K562 (cell line): Measurements from ENCODE around the gene PRSS22. TPM values are rescaled to one million over a fixed set of nuclear protein-coding genes. Genes with fewer than 3 reads are reported as not detected.

Experiments
- ARID2 ChIP-seq: fragments of 450-650 bp; IDR thresholded peaks from 2 replicates; pipeline ENCODE4 v1.6.1; 2017; ENCODE audit warnings: antibody characterized with exemption, mild to moderate bottlenecking
- CEBPG ChIP-seq, 3 experiments: fragments of 200-800 bp in 1 of 3; sonication (Bioruptor generic) in 1 of 3; sonication (generic) in 1 of 3; formaldehyde crosslinking in 1 of 3; IDR thresholded peaks in 2 of 3; conservative IDR thresholded peaks in 1 of 3; 2 replicates each; pipeline versions ENCODE4 v1.6.1 to v1.8.0; 2016 to 2022; ENCODE audit warnings: missing compliant biosample characterization in 2 of 3, missing genetic modification characterization in 2 of 3, mild to moderate bottlenecking in 1 of 3, missing genetic modification reagents in 1 of 3
- EGR1 ChIP-seq: fragments of 450-650 bp; conservative IDR thresholded peaks from 2 replicates; pipeline ENCODE4 v1.6.1; 2017; ENCODE audit warnings: mild to moderate bottlenecking
- ETV6 ChIP-seq, 3 experiments: fragments of 150-350 bp in 1 of 3; sonication (generic) in 1 of 3; formaldehyde crosslinking in 1 of 3; IDR thresholded peaks; 2 replicates each; pipeline versions ENCODE4 v1.6.1 to v1.8.0; 2014 to 2022; ENCODE audit warnings: borderline replicate concordance in 2 of 3, low read depth in 2 of 3, antibody characterized with exemption in 1 of 3, low read length in 1 of 3, mild to moderate bottlenecking in 1 of 3, missing genetic modification reagents in 1 of 3
- GABPA ChIP-seq: fragments of 200-800 bp; sonication (Bioruptor generic); conservative IDR thresholded peaks from 2 replicates; pipeline ENCODE4 v1.6.1; 2016; ENCODE audit warnings: low read depth, missing genetic modification characterization, missing compliant biosample characterization
- JUND ChIP-seq, 2 experiments: IDR thresholded peaks; 2 replicates in 1 of 2; 3 replicates in 1 of 2; pipeline ENCODE4 v1.6.1; 2011; ENCODE audit warnings: borderline replicate concordance in 2 of 2, low read depth in 2 of 2, low read length in 2 of 2, improper control_type of control experiment in 1 of 2, missing biosample characterization in 1 of 2, missing genetic modification characterization in 1 of 2, missing genetic modification reagents in 1 of 2
- KDM1A ChIP-seq, 2 experiments: fragments of 450-650 bp; IDR thresholded peaks; 2 replicates each; pipeline ENCODE4 v1.6.1; 2016; ENCODE audit warnings: mild to moderate bottlenecking in 2 of 2
- L3MBTL2 ChIP-seq: fragments of 450-650 bp; IDR thresholded peaks from 2 replicates; pipeline ENCODE4 v1.6.1; 2016; ENCODE audit warnings: mild to moderate bottlenecking, moderate library complexity
- LCOR ChIP-seq: sonication (generic); formaldehyde crosslinking; IDR thresholded peaks from 2 replicates; pipeline ENCODE4 v1.8.0; 2022; ENCODE audit warnings: mild to moderate bottlenecking, missing genetic modification reagents
- LEF1 ChIP-seq: fragments of 450-650 bp; IDR thresholded peaks from 2 replicates; pipeline ENCODE4 v1.6.1; 2016; ENCODE audit warnings: mild to moderate bottlenecking
- NFIX ChIP-seq: fragments of 250-450 bp; sonication (Bioruptor Pico); IDR thresholded peaks from 2 replicates; pipeline ENCODE4 v1.4.0; 2020; ENCODE audit warnings: low read depth, mild to moderate bottlenecking, moderate library complexity
- NR2C2 ChIP-seq, 2 experiments: fragments of 200-800 bp in 1 of 2; sonication (Bioruptor generic) in 1 of 2; sonication (generic) in 1 of 2; formaldehyde crosslinking in 1 of 2; IDR thresholded peaks; 2 replicates each; pipeline versions ENCODE4 v1.6.1 to v1.8.0; 2016 to 2022; ENCODE audit warnings: mild to moderate bottlenecking in 1 of 2, missing compliant biosample characterization in 1 of 2, missing genetic modification characterization in 1 of 2, missing genetic modification reagents in 1 of 2
- NUFIP1 ChIP-seq: fragments of 450-650 bp; IDR thresholded peaks from 2 replicates; pipeline ENCODE4 v1.6.1; 2018; ENCODE audit not compliant: partially characterized antibody
- PATZ1 ChIP-seq: fragments of 250-450 bp; sonication (Bioruptor Pico); IDR thresholded peaks from 2 replicates; pipeline ENCODE4 v1.5.0; 2020; ENCODE audit warnings: mild to moderate bottlenecking, borderline replicate concordance
- RB1 ChIP-seq: fragments of 450-650 bp; IDR thresholded peaks from 2 replicates; pipeline ENCODE4 v1.6.1; 2017; ENCODE audit warnings: low read depth, mild to moderate bottlenecking
- SOX6 ChIP-seq: fragments of 450-650 bp; IDR thresholded peaks from 2 replicates; pipeline ENCODE4 v1.6.1; 2014; ENCODE audit warnings: mild to moderate bottlenecking
- TEAD1 ChIP-seq, 2 experiments: fragments of 450-650 bp in 1 of 2; sonication (generic) in 1 of 2; formaldehyde crosslinking; IDR thresholded peaks; 2 replicates each; pipeline versions ENCODE4 v1.4.0 to v1.8.0; 2020 to 2022; ENCODE audit warnings: mild to moderate bottlenecking in 2 of 2, missing genetic modification reagents in 1 of 2
- ZBED1 ChIP-seq: IDR thresholded peaks from 2 replicates; pipeline ENCODE4 v1.6.1; 2014
- ZBTB7A ChIP-seq: IDR thresholded peaks from 2 replicates; pipeline ENCODE4 v1.6.1; 2011; ENCODE audit warnings: low read depth, mild to moderate bottlenecking, low read length, moderate library complexity, borderline replicate concordance; ENCODE audit not compliant: control insufficient read depth
- ZKSCAN3 ChIP-seq: fragments of 250-450 bp; sonication (Bioruptor Pico); IDR thresholded peaks from 2 replicates; pipeline ENCODE4 v1.4.0; 2020
- ZNF134 ChIP-seq: fragments of 250-450 bp; sonication (Bioruptor Pico); conservative IDR thresholded peaks from 2 replicates; pipeline ENCODE4 v1.4.0; 2020
- ZNF165 ChIP-seq: fragments of 250-450 bp; sonication (Bioruptor Pico); IDR thresholded peaks from 2 replicates; pipeline ENCODE4 v1.4.0; 2020; ENCODE audit warnings: borderline replicate concordance
- ZNF175 ChIP-seq: fragments of 200-800 bp; sonication (Bioruptor generic); IDR thresholded peaks from 2 replicates; pipeline ENCODE4 v1.6.1; 2016; ENCODE audit warnings: low read depth, mild to moderate bottlenecking, missing genetic modification characterization, missing compliant biosample characterization
- ZNF239 ChIP-seq: fragments of 250-450 bp; sonication (Bioruptor Pico); IDR thresholded peaks from 2 replicates; pipeline ENCODE4 v1.4.0; 2020; ENCODE audit warnings: mild to moderate bottlenecking
- ZNF263 ChIP-seq: sonication (generic); formaldehyde crosslinking; IDR thresholded peaks from 2 replicates; pipeline ENCODE4 v1.8.0; 2022; ENCODE audit warnings: mild to moderate bottlenecking, missing genetic modification reagents, borderline replicate concordance
- ZNF764 ChIP-seq: fragments of 250-450 bp; sonication (Bioruptor Pico); IDR thresholded peaks from 2 replicates; pipeline ENCODE4 v1.4.0; 2020; ENCODE audit warnings: low read depth, mild to moderate bottlenecking, moderate library complexity
- polyA plus RNA-seq, 8 experiments: library from polyadenylated mRNA; depleted of rRNA in 4 of 8; stranded (reverse) in 5 of 8; unstranded in 3 of 8; fragments of >200 nt; fragmentation: Nextera tagmentation in 2 of 8; fragmentation: Illumina TruSeq in 1 of 8; extraction: Ambion mirVana in 2 of 8; extraction: Trizol in 1 of 8; gene quantifications; 2 replicates each; pipeline versions ENCODE4 v1.2.1 to v1.2.3, GENCODE V29; 2011 to 2014; ENCODE audit warnings: inconsistent platforms in 1 of 8, missing spikeins in 1 of 8
- total RNA-seq, 7 experiments: library from RNA; depleted of rRNA in 6 of 7; stranded (reverse); fragments of >200 nt in 6 of 7; fragmentation: Illumina TruSeq in 2 of 7; extraction: Trizol in 2 of 7; gene quantifications; 2 replicates each; pipeline versions ENCODE4 v1.2.1 to v1.2.3, GENCODE V29; 2011 to 2021; ENCODE audit warnings: low replicate concordance in 1 of 7

Gene PRSS22
- total and polyA plus RNA-seq, 9 of the 15 experiments (the other 6 are each of a cell fraction or from before 2014, with no cell fraction given), result 0.13 to 0.42 TPM; not detected in 7

GRCh38 chr16:2904100-2904921 lies 46.3 kb upstream of the PRSS22 start (continued):
- TF ChIP-seq ETV6 (IDR thresholded peaks at IDR 0.05; ENCODE audit: borderline replicate concordance in 1 of 2, low read depth in 2 of 2, low read length in 1 of 2), result no peak
- 0 out of 2 replicates have a peak, but pooled peaks have one; percentile 18 for TF ChIP-seq ETV6 (CRISPR knock-in tag; IDR thresholded peaks at IDR 0.05; ENCODE audit: borderline replicate concordance)
- TF ChIP-seq EGR1, result 0 out of 2 replicates have a peak, but pooled peaks have one; percentile 39
- peak; percentile 66; the same call in 1 of the 2 replicates for TF ChIP-seq ZBTB7A
- TF ChIP-seq ZBED1, result no peak
- TF ChIP-seq ZNF134, result no peak
- TF ChIP-seq L3MBTL2, result peak; percentile 79
- TF ChIP-seq GABPA (tag), result peak; percentile 1; the same call in 1 of the 2 replicates
- peak; percentile 31; the same call in 1 of the 2 replicates for TF ChIP-seq CEBPG (CRISPR knock-in tag; IDR thresholded peaks at IDR 0.05)
- TF ChIP-seq CEBPG (tag; conservative IDR thresholded peaks at IDR 0.05 in 1 of 2, IDR thresholded peaks at IDR 0.05 in 1 of 2), result no peak
- peak; percentile 68; the same call in 1 of the 2 replicates for TF ChIP-seq RB1
- no peak for TF ChIP-seq ZNF175 (CRISPR knock-in tag)
- TF ChIP-seq ZNF263 (CRISPR knock-in tag), result no peak; the same call in 1 of the 2 replicates
- no peak for TF ChIP-seq NR2C2 (CRISPR knock-in tag; IDR thresholded peaks at IDR 0.05)
- TF ChIP-seq NR2C2 (tag; IDR thresholded peaks at IDR 0.05), result no peak
- no peak for TF ChIP-seq ZNF764 (CRISPR knock-in tag)
- no peak for TF ChIP-seq NFIX (CRISPR knock-in tag)
- TF ChIP-seq ZNF239 (CRISPR knock-in tag), result no peak
- TF ChIP-seq LEF1, result no peak
- TF ChIP-seq ZKSCAN3 (CRISPR knock-in tag), result no peak
- no peak for TF ChIP-seq KDM1A (IDR thresholded peaks at IDR 0.05)
- 0 out of 2 replicates have a peak, but pooled peaks have one; percentile 69 for TF ChIP-seq LCOR (CRISPR knock-in tag)
- TF ChIP-seq SOX6, result peak; percentile 14; the same call in 1 of the 2 replicates
- TF ChIP-seq NUFIP1, result no peak
- TF ChIP-seq PATZ1, result no peak
- peak in 1 of 2 experiments; percentile 87; a peak in 1 of 4 replicates for TF ChIP-seq TEAD1 (CRISPR knock-in tag; IDR thresholded peaks at IDR 0.05)
- TF ChIP-seq JUND (IDR thresholded peaks at IDR 0.05; ENCODE audit: borderline replicate concordance, low read depth, low read length), result peak; percentile 17
- peak; percentile 28; the same call in 1 of the 3 replicates for TF ChIP-seq JUND (tag; IDR thresholded peaks at IDR 0.05; ENCODE audit: borderline replicate concordance, low read depth, low read length)
- TF ChIP-seq ZNF165, result no peak
- TF ChIP-seq ARID2, result 0 out of 2 replicates have a peak, but pooled peaks have one; percentile 8
